ENCODE data around the gene LITAF.

Gene LITAF

DNA sequence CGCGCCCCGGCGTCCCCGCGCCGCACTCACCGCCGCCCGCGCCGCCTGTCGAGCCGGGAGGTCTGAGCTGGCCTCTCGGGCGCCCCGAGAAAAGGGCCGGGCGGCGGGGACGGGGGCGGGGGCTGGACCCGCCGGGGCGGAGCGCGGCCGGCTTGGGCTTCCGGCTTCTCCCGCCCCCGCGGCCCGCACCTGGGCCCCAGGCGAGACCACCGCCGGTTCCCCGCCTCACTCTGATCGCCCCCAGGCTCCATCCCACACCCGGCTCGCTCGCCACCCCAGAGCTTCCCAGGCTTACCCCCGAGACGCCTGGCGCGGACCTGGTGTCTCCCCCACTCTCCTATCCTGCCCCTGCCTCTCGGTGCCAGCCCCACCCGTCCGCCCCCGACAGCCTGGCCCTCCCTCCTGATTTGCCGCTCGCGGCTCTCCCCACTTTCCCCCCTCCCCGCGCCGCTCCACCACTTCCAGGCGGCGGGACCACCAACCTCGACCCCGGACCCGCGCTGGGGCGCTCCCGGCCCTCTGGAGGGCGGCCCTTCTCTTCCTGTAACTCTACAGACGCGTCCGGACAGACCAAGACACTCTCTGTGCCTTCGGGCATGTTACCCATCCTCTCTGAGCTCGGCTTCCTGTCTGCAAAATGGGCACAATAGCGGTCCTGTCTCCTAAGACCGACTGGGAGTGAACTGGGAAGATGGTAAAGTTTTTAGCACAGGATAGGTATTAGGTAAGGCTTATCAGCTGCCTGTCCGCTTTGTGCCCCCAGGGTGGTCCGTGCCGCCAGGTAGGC lies at the start of gene LITAF:
Gene LITAF, minus strand, starts transcription at position 64 of the 787 bp plus-strand sequence. CDS start 30,189 bp downstream, outside the sequence.
- DNase-seq = peak in 10 of 14 donors; percentile 43 to 84 (median 69)

DNA sequence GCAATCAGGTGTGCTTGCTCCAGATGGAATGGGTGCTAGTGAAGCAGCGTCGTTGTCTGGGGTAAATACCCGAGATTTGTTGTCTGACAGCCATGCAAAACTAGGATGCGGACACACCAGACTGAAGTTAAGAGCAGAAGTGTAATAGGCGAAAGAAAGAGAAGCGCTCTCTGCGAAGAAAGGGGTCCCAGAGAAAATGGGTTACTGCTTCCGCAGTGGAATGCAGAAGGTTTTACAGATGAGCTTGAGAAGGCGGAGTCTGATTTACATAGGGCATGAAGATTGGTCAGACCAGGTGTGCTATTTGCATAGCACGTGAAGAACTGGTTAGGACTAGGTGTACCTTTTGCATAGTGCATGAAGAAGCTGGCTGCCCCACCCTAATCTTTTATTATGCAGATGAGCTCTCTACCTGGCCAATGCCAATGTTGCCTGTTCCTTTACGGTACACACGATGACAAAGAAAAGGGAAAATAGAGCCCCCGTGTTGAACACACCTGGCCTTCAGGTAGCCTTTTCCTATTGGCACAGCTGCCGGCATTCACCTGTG lies 49.5 kb upstream of the LITAF start:
- no peak for DNase-seq

DNA sequence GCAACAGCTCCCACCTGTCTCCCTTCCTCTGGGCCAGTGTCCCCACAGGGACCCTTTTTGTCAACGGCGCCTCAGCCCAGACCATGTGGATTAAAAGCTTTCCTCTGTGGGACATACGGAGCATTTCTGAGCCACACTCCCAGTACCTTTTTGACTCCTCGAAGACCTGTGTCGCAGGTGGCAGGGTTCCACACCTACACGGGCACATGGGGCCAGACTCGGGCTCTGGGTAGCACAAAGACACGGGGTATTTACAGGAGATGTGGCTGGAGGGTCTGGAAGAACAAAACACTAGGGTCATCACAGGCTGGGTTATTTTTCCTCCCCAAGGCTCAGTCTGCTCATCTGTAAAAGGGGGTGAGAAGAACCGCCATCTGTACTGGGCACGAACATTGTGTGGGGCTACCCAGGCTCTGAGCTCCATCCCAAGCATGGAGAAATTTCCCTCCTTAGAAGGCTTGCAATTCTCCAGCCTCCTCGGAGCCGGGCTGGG lies 49.0 kb upstream of the LITAF start:
- DNase-seq = no peak

DNA sequence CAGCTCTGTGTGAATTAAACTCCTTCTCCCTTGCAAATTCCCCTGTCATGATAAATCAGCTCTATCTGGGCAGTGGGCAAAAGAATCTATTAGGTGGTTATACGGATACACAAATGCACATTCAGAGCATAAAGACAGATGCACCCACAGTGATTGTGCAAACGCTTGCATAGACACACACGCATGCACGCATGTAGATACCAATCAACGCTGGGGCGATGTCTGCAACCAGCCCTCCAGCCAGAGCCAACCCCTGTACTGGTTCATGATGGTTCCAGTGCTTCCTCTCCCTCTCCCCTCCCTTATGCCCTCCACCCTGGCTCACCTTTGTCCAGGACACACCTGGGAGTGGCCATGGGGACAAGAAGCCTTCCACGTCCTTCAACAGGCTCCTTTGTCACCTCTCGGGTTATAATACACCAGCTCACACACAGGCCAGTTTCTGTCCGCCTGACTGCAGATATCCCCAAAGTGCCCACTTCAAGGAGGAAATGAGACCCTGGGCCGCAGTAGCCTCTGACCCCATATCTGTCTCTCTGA lies 48.5 kb upstream of the LITAF start:
- no peak for DNase-seq

DNA sequence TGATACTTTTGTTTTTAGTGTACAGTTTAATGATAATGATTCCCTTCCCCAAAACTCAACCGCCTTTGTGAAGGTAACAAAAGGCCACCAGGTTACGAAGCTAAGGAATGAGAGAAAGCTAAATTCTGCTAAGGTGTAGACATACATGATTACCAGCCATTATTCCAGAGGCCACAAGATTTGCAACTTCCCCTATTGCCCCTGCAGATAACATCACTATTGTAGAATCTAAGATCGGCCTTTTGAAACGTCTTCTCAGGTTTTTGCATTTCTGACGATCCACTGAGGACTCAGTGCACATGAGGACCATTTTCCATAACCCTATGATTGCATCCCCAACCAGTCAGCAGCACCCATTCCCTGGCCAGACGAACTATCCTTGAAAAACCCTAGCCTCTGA lies 47.6 kb upstream of the LITAF start:
- no peak for DNase-seq

DNA sequence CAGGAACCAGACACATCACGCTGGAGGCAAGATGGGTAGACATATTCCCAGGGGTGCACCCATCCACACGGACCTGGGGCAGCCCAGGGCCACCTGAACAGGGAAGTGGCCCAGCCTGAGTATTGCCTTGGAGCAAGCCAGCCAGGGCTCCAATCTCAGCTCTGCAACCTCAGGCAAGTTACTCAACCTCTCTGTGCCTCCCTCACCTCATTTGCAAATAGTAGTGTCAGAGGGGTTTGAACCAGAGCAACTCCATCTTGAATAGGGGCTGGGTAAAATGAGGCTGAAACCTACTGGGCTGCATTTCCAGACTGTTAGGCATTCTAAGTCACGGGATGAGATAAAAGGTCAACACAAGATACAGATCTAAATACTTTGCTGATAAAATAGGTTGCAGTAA lies 46.4 kb upstream of the LITAF start:
- no peak for DNase-seq

DNA sequence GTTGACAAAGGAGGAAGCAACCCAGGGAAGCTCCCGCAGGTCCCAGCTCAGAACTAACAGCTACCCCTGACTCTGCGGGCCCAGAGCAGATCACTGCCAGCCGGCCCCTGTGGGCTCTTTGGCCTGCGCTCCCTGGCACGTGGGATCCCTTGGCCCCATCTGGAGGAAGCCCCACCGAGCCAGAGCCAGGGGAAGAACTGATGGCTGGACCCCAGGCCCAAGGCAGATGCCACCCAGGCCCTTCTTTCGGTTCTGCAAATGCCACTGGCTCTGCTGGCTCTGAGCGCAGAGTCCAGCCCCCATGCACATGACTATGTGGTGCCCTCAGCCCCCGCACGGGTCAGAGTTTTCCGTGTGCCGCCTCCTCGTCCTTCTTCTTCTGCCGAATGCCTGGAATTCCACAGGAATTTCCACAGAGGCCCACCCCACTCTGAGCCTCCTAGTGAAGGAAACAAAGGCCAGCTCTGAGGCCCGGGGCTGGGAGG lies 45.8 kb upstream of the LITAF start:
- DNase-seq = peak in 9 of 14 donors; percentile 9 to 52 (median 37)

DNA sequence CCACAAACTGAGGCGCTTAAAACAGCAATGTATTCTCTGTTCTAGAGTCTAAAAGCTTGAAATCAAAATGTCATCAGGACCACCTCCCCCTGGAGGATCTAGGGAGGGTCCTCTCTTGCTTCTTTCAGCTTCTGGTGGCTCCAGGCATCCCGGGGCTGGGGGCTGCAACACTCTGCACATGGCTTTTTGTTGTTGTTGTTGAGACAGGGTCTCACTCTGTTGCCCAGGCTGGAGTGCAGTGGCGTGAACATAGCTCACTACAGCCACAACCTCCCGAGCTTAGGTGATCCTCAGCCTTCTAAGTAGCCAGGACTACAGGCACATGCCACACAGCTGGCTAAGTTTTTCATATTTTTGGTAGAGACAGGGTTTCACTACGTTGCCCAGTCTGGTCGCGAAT lies 44.5 kb upstream of the LITAF start:
- DNase-seq = no peak

DNA sequence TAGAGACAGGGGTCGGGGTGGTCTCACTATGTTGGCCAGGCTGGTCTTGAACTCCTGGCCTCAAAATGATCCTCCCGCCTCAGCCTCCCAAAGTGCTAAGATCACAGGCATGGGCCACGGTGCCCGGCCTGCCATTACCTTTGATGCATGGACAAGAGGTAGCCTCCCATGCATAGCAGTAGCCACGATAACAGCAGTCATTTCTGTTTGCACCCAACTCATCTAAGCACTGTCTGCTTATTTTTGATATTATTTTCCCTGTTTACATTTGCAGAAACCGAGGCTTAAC lies 44.0 kb upstream of the LITAF start:
- no peak for DNase-seq

DNA sequence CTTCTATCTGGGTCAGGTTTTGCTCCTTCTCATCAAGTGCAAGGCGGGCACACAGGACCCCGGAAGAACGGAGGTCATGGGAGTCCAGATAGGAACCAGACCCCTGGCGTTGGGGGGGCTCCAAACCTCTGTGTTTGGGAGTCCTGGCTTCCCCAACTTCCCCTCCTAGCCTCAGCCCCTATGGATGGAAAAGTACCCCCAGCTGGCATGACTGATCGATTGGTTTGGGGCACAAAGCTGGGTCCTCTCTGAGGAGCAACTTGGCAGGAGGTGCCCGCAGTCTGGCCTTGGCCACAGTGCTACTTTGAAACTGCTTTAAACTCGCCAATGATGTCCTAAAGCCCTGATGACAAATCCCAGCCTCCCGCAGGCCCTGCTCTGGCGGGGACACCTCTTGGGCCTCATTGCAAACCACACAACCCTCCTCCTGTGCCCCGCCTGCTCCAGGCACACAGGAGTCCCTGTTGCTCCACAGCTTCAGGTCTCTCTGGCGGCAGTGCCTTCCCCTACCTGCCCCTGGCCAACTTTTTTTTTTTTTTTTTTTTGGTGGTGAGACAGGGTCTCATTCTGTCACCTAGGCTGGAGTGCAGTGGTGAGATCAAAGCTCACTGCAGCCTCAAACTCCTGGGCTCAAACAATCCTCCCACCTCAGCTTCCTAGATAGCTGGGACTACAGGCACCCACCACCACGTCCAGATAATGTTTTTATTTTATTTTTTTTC lies 43.5 kb upstream of the LITAF start:
- no peak for DNase-seq

DNA sequence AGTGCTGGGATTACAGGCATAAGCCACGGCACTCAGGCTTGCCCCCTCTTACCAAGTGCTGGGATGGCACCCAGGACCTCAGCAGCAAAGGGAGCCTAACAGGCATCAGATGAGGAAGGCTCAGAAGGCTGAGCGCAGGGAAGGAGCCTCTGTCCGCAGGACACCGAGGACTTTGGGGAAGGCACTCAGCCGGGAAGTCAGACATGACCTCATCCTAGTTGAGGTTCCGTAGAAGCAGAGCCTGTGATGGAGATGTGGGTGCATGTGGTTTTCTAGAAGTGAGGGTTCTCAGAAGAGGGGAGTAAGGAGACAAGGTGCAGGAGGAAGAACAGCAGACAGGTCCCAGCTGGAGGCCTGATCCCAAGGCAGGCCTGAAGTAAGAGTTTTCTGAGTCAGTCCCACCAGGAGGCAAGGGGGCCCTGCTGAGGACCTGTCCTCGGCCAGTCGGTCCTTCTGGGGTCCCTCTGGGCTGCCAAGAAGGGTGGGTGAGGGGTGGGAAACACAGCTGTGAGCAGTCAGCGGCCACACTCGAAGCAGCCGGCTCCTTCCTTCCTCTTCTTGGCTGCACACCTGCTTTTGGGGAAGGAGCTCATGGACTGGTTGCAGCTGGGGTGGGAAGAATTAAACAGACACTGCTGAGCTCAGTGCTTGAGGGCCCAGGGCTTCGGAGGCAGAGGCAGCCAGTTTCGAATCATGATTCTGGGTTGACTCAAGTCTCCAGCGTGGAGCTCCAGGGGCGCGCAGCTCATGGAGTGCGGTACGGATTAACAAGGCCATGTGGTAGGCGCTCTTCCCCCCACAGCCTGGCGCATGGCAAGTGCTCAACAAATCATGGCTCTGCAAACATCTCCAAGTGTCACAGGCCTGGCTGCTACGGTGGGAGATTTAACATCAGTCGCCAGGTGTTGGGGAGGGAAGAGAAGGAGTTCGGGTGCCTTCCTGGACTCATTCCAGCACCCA lies 42.6 kb upstream of the LITAF start:
- peak in 5 of 14 donors; percentile 10 to 36 (median 19) for DNase-seq

DNA sequence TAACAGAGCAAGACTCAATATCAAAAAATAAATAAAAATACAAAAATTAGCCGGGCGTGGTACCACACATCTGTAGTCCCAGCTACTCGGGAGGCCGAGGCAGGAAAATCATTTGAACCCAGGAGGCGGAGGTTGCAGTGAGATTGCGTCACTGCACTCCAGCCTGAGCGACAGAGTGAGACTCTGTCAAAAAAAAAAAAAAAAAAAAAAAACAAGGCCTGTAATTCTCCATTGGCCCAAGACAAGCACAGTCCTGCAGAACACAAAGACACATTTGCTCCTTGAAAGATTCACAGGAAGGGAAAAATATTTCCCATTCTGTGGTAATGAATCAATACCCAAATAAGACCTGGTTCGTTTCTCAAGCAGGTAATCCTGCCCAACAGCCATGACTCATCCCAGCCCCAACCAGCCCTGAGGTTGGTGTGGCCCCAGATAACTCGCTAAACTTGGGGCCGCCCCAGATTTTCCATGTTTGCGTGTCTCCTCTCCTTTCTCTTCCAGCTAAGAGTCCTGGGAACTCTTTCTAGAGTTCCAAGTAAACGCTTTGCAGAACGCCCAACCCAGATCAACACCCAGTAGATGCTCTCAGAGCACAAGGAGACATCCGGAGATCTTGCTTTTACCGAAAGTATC lies 41.2 kb upstream of the LITAF start:
- DNase-seq = no peak

DNA sequence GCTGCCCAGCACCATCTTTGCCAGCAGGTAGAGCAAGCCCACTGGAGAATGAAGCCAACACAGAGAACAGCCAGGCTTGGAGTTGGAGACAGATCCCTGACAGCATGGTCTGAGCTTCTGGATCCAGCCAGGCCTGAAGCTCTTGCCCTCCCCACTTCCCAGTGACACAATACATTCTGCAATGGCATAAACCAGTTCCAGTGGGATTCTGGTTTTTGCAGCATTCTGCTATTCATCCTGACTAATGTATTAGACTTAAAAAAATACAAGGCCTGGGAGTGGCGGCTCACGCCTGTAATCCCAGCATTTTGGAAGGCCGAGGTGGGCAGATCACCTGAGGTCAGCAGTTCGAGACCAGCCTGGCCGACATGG lies 40.6 kb upstream of the LITAF start:
- DNase-seq = no peak

DNA sequence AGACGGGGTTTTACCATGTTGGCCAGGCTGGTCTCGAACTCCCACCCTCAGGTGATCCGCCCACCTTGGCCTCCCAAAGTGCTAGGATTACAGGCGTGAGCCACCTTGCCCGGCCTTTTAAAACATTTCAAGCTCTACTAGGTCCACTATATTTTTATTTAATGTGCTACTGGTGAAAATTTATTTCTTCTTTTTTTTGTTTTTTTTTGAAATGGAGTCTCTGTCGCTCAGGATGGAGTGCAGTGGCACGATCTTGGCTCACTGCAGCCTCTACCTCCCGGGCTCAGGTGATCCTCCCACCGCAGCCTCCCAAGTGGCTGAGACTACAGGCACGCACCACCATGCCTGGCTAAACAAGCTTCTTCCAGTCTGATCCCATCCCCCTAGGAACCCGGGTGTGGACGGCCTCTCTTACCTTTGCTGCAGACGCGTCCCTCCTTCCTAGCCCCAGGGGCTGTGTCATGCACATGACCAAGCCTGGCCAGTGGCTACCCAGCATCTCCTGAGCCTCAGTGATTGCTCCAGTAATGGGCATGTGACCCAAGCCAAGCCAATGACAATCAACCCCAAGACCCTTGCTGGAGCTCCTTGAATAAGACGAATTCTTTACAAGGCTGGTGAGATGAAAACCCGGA lies 40.1 kb upstream of the LITAF start:
- DNase-seq = no peak

DNA sequence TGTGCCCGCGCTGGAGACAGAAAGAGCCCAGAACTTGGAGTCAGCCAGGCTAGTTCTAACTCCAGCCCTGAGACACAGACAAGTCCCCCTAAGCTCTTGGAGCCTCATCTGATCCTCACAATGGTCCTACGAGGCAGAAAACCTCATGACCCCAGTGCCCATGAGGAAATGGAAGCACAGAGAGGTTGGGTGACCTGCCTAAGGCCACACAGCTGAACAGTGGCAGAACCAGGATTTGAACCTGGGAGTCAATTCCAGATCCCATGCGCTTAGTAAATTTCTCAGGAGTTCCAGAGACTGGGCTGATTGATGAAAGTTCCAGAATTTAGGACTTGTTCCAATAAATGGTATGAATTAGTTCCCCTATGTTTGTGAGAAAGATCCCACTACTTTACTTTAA lies 39.0 kb upstream of the LITAF start:
- no peak for DNase-seq

DNA sequence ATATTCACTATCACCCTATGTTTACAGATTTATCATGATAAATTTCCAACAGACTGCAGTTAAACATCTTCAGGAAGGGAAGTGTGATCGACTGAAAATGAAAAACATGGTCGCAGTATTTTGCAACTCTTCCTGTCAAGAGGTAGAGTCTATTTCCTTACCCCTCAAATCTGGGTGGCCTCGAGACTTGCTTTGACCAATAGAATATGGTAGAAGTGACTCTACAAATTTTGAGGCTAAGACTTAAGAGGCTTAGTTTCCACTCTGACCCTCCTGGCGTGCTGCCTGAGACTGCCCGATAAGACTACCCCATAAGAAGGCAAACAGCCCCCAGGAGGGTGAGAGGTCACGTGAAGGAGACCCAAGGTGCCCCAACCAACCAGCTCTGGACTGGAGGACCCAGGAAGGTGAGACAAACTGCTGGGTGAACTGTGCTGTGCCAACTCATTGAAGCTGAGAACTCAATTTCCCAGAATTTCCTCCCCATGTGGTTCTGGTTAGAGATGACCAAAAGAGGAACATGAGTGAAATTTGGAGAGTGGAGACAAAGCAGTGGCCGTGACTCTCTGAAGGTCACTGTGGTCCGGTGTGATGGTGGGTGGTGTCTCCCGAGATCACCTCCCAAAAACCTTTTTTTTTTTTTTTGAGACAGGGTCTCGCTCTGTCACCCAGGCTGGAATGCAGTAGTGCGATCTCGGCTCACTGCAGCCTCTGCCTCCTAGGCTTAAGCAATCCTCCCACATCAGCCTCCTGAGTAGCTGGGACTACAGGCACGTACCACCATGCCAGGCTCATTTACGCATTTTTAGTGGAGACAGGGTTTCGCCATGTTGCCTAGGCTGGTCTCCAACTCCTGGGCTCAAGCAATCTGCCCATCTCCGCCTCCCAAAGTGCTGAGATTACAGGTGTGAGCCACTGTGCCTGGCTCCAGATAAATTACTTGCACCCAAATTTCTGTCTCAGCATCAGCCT lies 38.2 kb upstream of the LITAF start:
- DNase-seq = peak in 3 of 14 donors; percentile 5 to 15 (median 11)

DNA sequence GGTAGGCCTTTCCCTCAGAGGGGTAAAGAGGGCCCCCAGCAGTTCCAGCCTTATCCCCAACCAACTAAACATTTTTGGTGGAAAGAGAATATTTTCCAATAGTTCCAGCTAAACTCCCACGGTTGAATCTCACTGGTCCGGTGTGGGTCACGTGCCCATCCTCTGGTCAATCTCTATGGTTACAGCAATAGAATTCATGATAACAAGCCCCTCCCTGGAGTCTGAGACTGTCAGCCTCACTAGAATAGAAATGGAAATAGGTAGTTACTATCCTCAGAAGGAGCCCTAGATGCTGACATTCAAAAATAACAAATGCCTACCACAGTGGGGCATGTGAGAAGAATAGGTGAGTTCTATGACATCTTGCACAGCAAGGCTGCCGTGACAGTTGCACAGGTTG lies 37.5 kb upstream of the LITAF start:
- no peak for DNase-seq

DNA sequence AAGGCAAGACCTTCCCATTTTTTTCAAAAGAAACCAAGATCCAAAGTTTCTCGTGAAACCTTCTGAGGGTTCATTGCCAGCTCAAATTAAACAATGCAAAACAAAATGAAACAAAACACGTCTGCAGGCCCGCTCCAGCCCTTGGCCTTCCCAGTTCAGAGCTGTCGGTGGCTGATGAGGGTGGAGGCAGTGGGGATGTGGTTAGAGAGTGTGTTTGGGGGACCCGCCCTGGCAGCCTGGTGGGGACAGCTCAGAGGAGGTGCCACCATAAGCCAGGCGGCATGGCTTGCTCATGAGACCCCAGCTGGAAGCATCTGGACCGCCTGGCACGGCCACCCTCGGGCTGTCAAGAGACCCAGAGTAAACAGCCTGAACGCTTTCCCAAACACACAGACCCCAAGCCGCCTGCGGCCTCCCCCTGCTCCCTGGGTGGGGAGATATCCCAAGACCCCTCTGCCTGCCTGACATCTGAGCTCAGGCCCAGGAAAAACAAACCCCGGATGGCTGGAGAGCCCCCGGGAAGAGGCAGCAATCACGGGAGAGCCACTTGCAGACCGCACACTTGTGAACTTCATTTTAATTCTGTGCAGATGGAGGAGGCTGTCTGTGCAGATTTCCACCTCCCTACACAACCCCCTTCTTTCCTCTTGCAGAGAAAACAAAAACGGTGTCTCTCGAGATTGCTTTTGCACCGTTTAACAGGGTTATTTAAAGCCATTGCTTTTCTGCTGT lies 35.4 kb upstream of the LITAF start:
- DNase-seq = no peak

DNA sequence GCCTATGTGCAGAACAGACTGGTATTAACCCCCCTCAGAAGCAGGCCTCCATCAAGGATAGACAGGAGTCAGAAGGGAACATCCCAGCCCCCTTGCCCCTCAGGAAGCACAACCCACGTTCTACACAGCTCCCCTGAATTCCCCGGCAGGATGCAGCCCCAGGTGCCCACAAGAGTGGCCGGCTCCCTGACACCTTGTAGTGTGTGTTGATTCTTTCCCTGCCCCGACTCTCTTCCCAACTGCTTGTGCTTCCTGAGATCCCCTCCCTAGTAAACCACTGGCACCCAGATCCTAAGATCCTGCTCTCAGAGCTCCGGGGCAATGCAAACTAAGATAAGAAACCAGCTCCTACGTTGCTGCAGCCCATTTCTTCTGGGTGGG lies 34.8 kb upstream of the LITAF start:
- no peak for DNase-seq

All from C1 segment of cervical spinal cord (tissue), 14 donors.